HG03139 (cell line): ENCODE results near the gene CPM.
"Not testable (repeated sequence)": the region's sequence is repeated elsewhere in the genome, so short reads cannot be mapped to it uniquely, and the experiment has no call there.

Source experiments
- ATAC-seq: cut with Tn5 transposase; IDR thresholded peaks from one replicate; pipeline ENCODE4 v1.9.1; 2021; ENCODE audit not compliant: unreplicated experiment

CPM gene

DNA sequence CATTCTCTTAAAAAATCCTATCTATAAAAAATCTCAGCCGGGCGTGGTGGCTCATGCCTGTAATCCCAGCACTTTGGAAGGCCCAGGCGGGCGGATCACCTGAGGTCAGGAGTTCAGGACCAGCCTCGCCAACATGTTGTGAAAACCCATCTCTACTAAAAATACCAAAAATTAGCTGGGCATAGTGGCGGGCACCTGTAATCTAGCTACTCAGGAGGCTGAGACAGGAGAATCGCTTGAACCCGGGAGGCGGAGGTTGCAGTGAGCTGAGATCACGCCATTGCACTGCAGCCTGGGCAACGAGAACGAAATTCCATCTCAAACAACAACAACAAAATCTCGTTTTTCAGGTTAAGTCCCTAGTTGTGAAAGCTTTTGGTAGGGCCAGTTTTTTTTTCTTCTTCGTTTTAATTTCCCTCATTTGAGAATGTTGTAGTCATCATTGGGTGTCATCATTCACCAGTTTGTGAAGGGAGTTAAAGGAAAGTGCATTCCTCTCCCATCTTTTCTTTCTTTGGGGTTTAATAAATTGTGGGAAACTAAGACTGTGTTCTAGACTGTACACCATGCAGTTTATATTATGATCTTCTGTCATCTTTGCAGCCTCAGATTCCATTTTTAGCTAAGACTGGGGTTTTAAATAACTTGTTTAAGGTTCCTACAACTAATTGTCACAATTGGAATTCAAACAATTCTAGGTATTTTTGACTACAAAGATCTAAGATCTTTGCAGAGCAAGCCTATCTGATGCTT, 101.0 kb downstream of the CPM start:
- no peak for ATAC-seq

DNA sequence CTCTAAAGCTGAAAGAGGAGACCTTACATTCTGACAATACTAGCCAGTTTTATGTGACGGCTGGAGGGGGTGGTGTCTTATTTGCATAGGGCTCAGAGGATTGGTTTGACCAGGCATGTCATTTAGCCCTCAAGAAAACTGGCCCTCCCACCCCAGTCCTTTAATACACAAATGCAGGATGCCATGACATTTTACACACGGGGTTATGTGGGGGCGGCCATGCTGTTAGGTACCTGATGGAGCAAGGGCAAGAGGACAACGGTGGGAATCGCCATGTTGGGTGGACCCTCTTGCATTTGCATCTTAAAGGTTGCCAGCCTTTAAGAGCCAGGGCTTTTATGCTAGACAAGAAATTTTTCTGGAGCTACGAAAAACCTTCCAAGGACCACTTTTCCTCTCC, 101.7 kb downstream of the CPM start:
- ATAC-seq: no peak

GRCh38 chr12:68828672-68829068, 104.3 kb downstream of the CPM start:
- ATAC-seq: no peak

- ATAC-seq: no peak
Measured at GRCh38 chr12:68827895-68828671, 104.9 kb downstream of the CPM start.

DNA sequence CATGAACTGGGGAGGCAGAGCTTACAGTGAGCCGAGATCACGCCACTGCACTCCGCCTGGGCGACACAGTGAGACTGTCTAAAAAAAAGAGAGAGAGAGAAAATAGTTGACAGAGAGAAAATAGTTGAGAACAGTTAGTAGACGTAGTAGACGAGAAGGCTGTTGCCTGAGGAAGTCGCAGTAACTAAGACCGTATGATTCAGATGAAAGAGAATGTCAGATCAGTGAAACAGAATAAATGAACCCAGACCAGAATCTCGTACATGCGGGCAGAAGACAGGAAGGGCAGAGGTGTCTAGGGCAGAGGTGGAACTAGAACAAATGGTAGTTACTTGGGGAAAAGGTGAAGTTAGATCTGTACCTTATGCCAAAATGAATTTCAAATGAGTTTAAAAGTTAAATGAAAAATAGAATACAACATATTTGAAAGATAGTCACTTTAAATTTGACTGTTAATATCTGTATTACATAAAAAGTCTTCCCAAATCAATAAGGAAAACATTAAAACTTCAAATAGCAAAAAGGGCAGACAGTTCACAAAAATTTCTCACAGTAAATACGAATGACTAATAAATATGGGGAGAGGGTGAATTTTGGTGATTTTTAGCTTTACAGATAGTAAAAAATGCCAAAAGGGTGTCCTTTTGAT, 107.3 kb downstream of the CPM start:
- ATAC-seq: no peak

DNA sequence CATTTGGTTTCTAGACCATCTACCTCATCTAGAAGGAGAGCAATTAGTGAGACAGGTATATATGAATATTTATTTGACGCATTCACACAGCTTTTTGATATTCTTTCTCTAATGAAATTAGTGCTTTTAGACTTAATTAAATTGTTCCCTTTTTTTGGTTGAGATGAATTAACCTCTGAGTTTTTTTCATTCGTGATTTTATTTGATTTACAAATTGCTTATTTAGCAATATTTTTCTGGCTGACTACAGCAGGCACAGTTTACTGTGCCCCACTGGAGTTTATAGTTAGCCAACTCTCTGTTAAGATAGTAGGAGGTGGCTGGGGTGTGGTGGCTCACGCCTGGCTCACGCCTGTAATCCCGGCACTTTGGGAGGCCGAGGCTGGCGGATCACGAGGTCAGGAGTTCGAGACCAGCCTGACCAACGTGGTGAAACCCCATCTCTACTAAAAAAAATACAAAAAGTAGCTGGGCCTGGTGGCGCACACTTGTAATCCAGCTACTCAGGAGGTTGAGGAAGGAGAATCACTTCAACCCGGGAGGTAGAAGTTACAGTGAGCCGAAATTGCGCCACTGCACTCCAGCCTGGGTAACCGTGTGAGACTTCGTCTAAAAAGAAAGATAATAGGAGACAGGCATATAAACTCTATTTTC, 108.2 kb downstream of the CPM start:
- no peak for ATAC-seq

DNA sequence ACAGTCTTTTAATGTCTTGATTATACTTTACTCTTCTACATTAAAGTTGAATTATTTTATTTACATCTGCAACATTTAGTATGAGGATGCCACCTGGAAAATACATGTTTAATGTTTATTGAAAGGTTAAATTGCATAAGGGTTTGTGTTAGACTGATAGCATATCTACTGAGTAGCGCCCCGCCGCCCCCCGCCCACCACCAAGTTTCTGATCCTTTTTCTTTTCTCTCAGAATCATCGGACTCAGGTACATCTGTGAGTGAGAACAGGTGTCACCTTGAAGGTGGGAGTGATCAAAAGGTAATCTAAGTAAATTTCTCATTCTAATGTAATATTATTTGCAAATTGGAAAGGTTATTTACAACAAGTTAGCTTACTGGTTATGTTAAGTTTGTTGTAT, 108.8 kb downstream of the CPM start:
- no peak for ATAC-seq

DNA sequence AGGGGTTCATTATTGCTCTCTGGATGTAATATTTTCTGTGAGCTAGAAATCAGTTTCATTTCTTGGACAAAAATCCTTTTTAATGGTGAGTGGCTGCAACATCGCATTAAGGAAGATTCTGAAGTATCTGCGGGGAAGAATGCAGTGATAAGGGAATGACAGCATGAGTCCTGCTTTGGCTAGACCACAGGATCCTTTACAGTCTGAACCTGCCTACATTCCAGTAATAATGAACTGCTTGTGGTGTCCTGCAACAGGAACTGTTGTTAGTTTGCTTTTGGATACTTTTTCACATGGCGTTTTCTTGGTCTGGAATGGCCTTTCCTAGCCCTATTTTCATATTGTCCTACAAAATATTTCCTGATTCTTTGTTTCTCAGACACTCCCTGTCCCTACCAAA, 109.3 kb downstream of the CPM start:
- no peak for ATAC-seq

- ATAC-seq: no peak
Measured at GRCh38 chr12:68821357-68822188, 111.4 kb downstream of the CPM start.

- ATAC-seq: not testable (repeated sequence)
Measured at GRCh38 chr12:68819481-68819880, 113.5 kb downstream of the CPM start.

GRCh38 chr12:68815928-68816800, 116.8 kb downstream of the CPM start:
- ATAC-seq: no peak

DNA sequence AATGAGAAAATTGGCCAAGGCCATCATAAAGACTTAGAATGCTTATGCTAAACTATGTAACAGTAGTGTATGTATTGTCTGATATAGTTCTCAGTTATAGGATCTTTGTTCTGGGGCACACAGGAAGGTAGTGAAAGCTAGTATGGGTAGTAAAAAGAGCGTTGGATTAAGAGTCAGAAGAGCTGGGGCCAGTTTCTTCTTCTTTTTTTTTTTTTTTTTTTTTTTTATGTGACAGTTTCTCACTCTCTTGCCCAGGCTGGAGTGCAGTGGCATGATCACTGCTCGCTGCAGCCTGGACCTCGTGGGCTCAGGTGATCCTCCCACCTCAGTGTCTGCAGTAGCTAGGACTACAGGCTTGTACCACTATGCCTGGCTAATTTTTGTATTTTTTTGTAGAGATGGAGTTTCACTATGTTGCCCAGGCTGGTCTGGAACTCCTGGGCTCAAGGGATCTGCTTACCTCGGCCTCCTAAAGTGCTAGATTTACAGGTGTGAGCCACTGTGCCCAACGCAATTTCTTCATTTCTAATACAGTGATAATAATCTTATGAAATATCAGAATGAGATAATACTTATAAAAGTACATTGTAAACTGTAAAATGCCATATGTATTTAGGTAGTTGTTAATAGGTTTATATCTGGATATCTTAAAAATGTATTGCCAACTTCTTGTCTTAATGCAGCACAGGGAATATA, 117.6 kb downstream of the CPM start:
- no peak for ATAC-seq

- ATAC-seq: no peak
Measured at GRCh38 chr12:68814490-68815231, 118.3 kb downstream of the CPM start.

DNA sequence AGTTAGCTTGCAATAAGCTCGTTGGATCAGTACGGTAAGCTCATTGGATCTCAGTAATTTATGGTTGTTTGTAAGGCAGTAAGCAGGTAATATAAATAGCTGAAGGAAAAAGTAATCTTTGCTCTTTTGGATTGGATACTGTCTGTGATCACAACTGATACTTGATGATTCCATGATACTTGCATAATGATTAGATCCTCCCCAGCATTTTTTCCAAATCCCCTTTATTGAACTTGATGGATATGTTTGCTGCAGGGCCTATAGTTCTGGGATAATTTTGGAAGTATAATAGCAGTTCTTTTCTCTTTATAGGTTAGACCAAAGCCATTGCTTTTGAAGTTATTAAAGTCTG, 119.8 kb downstream of the CPM start:
- no peak for ATAC-seq

DNA sequence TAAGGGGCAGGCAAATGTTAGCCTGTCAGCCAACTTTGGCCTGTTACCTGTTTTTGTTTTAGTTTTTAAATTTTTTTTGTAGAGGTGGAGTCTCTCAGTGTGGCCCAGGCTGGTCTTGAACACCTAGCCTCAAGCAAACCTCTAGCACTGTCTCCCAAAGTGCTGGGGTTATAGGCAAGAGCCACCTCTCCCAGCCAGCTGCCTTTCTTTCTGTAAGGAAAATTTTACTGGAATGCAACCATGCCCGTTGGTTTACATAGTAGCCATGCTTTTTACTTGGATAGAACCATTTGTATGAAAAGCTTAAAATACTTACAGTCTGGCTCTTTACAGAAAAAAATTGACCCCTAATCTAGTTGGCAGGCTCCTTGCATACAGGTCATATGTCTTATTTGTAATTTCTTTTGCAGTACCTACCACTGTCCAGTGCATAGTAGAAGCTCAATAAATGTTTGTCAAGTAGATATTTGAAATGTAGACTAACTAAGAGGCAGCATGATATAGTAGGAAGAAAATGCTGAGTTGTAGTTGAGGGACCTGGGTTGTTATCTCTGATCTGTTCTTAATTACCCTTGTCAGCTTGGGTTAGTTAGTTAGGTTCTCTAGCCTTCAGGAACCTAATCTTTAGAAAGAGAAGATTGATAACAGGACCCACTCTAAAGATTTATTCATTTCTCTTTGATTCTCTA, 120.3 kb downstream of the CPM start:
- no peak for ATAC-seq

DNA sequence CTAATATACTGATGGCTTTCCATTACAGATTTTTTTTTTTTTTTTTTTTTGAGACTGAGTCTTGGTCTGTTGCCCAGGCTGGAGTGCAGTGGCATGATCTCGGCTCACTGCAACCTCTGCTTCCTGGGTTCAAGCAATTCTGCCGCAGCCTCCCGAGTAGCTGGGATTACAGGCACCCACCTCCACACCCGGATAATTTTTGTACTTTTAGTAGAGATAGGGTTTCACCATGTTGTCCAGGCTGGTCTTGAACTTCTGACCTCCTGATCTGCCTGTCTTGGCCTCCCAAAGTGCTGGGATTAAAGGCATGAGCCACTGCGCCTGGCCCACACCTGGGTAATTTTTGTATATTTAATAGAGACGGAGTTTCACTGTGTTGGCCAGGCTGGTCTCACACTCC, 121.4 kb downstream of the CPM start:
- not testable (repeated sequence) for ATAC-seq

- ATAC-seq: not testable (repeated sequence)
Measured at GRCh38 chr12:68810027-68810389, 123.0 kb downstream of the CPM start.
